GM19397 (cell line): ENCODE data around the gene CCDC124.
"Not testable (repeated sequence)": the region's sequence is repeated elsewhere in the genome, so short reads cannot be mapped to it uniquely, and the experiment has no call there.

ENCODE experiments used
- ATAC-seq: cut with Tn5 transposase; IDR thresholded peaks from one replicate; pipeline ENCODE4 v1.9.1; 2021; ENCODE audit warnings: mild to moderate bottlenecking, moderate library complexity; ENCODE audit not compliant: unreplicated experiment

The CCDC124 gene, protein sequence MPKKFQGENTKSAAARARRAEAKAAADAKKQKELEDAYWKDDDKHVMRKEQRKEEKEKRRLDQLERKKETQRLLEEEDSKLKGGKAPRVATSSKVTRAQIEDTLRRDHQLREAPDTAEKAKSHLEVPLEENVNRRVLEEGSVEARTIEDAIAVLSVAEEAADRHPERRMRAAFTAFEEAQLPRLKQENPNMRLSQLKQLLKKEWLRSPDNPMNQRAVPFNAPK

DNA sequence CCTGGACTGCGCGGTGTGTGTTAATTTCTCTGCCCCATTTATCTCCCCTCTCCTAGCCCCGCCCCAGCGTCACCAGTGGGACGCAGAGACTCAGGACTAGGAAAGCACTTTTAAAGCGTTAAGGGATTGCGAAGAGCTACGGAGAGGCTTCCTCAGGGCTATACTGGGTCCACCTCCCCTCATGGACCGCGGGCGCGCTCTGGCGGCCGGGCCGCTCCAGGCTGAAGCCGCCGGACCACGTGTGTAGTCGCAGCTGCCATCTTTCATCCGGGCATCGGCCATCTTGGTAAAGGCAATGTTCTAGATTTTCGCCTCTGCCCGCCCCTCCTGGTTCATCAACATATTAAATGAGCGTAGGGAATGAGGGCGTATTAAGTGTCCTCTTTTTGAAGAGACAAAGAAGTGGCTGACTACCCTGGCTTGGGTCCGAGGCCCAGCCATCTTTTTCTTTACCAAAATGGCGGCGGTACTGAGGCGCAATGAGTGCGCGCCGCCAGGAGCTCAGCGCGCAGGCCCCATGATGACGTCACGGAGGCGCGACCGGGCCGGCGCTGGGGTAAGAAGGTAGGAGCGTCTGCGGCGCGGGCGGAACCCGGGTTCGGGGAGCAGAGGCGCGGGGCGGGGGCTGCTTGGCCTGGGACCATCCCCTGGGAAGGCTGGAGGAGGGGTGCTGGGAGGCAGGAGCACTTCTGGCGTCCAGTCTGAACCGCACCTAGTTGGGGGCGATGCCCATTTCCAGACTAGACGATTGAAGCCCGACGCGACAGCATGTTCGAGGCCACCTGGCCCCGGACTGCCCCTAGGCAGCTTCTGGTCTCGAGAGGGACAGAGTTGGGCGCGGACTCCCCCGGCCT is at the start of gene CCDC124:
Gene CCDC124, plus strand, starts transcription at position 531 of the 854 bp plus-strand sequence. CDS start 3,406 bp downstream, outside the sequence.
- ATAC-seq: peak; percentile 87

- no peak for ATAC-seq
Measured at GRCh38 chr19:17883627-17884410, 49.0 kb upstream of the CCDC124 start.

- ATAC-seq: no peak
Measured at GRCh38 chr19:17886515-17886914, 46.3 kb upstream of the CCDC124 start.

GRCh38 chr19:17887221-17887620 is 45.6 kb upstream of the CCDC124 start:
- ATAC-seq: not testable (repeated sequence)

- no peak for ATAC-seq
Measured at GRCh38 chr19:17888260-17888659, 44.6 kb upstream of the CCDC124 start.

- no peak for ATAC-seq
Measured at GRCh38 chr19:17889609-17890214, 43.1 kb upstream of the CCDC124 start.

- no peak for ATAC-seq
Measured at GRCh38 chr19:17893766-17894165, 39.0 kb upstream of the CCDC124 start.

DNA sequence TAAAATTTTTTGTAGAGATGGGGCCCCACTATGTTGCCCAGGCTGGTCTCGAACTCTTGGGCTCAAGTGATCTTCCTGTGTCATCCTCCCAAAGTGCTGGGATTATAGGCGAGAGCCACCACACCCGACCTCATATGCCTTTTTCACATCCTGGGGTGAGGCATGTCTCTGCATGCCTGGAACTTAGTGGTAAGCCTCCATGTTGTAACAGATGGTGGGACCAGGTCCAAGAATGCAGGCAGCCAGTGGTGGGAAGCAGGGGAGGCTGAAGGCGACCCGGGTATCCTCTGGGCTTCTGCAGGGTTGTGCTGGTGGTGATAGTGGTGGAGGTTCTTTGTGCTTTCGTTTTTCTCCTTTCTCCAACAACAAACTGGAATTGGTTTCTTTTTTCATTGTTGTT is 30.1 kb upstream of the CCDC124 start:
- ATAC-seq: no peak

DNA sequence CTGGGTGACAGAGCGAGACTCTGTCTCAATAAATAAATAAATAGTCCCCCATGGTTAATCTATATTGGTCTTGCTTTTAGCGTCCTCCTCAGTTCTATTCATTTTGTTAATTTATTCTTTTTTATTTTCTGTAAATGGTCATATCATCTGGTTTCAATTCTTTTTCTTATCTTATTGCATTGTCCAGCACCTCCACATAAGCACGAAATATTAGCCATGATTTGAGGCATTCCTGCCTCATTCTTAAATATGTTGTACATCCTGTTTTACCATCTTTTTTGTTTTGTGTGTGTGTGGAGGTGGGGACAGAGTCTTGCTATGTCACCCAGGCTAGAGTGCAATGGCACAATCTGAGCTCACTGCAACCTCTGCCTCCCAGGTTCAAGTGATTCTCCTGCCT is 24.6 kb upstream of the CCDC124 start:
- no peak for ATAC-seq

DNA sequence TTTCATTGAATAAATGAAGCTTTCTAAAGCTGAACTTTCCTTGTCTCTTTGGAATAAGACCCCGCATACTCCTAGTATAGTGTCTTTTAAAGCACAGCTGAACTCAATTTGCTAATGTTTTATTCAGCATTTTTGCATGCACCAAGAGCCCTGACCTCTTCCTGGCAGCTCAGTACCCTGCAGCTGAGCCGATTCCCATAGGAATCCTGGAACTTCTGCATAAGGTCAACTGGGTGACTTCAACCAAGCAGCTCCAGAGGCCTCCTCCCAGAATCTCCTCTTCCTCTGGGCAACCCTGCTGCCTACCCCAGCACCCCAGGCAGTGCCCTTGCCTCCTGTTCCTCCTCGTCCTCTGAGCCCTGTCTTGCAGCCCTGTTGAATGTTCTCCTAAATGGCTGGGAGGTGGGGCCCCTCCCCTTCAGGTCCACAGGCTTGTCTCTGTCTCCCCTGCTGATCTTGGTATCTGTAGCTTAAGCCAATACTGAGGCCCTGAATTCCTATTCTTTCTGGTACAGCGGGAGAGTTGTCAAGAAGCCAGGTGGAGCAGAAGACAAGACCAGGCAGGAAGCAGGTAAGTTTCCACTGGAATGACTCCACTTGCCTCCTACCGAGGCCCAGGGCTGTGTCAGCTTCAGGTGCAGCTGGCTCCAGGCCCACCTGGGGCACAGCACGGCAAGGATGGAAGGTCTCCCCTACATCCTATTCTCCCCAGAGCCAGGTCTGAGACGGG is 23.6 kb upstream of the CCDC124 start:
- ATAC-seq: no peak

GRCh38 chr19:17910791-17911360 is 21.9 kb upstream of the CCDC124 start:
- ATAC-seq: no peak

DNA sequence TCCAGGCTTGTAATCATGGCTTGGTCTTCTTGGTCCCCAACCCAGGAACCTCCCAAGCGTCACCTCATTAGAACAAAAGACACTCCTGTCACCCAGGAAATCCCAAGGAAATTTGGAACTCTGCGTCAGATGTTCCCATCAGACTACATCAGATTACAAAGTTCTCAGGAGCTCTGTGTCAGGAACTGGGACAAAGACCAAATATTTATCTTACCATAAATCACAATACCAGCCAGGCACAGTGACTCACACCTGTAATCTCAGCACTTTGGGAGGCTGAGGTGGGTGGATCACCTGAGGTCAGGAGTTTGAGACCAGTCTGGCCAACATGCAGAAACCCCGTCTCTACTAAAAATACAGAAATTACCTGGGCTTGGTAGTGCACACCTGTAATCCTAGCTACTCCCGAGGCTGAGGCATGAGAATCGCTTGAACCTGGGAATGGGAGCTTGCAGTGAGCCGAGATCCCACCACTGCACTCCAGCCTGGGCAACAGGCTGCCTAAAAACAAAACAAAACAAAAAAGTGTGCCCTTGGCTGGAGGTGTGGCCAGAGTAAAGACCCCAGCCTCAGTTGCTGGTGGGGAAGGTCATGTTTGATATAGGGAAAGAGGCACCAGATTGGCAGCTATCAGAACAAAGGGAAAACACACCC is 16.7 kb upstream of the CCDC124 start:
- ATAC-seq: no peak

GRCh38 chr19:17918151-17918550 is 14.7 kb upstream of the CCDC124 start:
- ATAC-seq: not testable (repeated sequence)

DNA sequence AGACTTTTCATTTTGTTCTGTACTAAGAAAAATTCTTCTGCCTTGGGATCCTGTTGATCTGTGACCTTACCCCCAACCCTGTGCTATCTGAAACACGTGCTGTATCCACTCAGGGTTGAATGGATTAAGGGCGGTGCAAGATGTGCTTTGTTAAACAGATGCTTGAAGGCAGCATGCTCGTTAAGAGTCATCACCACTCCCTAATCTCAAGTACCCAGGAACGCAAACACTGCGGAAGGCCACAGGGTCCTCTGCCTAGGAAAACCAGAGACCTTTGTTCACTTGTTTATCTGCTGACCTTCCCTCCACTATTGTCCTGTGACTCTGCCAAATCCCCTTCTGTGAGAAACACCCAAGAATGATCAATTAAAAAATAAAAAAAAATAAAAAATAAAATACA is 13.7 kb upstream of the CCDC124 start:
- not testable (repeated sequence) for ATAC-seq

DNA sequence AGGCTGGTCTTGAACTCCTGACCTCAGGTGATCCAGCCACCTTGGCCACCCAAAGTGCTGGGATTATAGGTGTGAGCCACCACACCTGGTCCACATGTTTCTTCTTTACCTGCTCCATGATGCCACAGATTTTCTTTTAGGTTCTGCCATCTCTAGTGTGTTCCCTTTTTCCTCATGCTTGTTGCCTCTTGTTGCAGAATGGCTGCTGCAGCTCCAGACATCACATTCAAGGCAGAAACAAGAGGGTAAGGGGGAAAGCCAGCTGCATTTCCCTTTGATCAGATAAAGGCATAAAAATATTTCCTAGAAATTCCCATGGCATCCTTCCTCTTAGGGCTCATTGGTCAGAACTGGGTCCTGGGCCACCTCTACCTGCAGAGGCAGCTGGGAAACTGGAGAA is 12.3 kb upstream of the CCDC124 start:
- no peak for ATAC-seq

- ATAC-seq: no peak
Measured at GRCh38 chr19:17922138-17922537, 10.7 kb upstream of the CCDC124 start.

DNA sequence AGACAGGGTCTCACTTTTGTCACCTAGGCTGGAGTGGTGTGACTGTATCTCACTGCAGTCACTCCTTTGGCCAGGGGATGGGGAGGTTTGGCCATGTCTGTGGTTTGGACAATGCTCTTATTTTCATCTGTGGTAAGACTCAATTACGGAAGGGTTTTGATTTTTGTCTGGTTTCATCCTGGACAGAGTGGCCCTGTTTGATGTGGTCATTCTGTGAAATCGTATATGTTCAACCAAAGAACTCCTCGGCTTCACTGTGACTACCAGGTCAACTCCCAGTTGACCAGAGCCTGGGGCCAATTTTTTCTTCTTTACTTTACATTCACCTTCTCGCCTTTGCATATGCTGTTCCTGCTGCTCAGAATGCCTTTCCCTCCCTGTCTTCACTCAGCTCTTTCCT is 6.8 kb upstream of the CCDC124 start:
- ATAC-seq: no peak

DNA sequence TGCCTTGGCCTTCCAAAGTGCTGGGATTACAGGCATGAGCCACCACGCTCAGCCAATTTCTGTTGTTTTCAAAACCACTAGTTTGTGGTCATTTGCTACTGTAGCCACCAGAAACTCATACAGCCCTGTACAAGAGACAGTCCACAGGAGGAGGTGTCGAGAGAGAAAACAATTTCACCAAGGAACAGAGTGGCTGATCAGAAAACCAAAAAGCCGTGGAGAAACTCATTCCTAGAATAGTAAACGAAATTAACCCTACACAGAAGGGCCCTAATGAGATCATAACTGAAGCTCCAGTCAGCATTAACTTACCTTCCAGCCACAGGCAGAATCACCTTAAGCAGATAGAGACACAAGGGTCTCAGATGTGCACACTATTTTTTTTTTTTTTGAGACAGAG is 3.8 kb upstream of the CCDC124 start:
- no peak for ATAC-seq

- ATAC-seq: no peak
Measured at GRCh38 chr19:17931532-17932191, 1.2 kb upstream of the CCDC124 start.
